Lower lobe of right lung (tissue), 2 donors: ENCODE measurements around the gene AKR1B1. TPM values are rescaled to one million over a fixed set of nuclear protein-coding genes. Genes with fewer than 3 reads are reported as not detected.

ENCODE experiments used
- ATAC-seq, 2 donors: fragments of 200-7000 bp; cut with Tn5 transposase; one replicate each; pipeline ENCODE4 v1.9.1; 2020 to 2022; ENCODE audit warnings: mild to moderate bottlenecking in 2 of 2, moderate library complexity in 2 of 2
- DNase-seq: peaks from one replicate; pipeline ENCODE4 v3.0.0-alpha.2; 2020
- H3K27ac ChIP-seq: fragments of 200-600 bp; one replicate; pipeline ENCODE4 v1.8.0; 2022
- H3K27me3 ChIP-seq: fragments of 200-600 bp; one replicate; pipeline ENCODE4 v1.8.0; 2022; ENCODE audit warnings: low read depth
- H3K36me3 ChIP-seq: fragments of 200-600 bp; one replicate; pipeline ENCODE4 v1.8.0; 2022; ENCODE audit warnings: mild to moderate bottlenecking
- H3K4me1 ChIP-seq: fragments of 200-600 bp; one replicate; pipeline ENCODE4 v1.8.0; 2022
- H3K4me3 ChIP-seq: fragments of 200-600 bp; one replicate; pipeline ENCODE4 v1.8.0; 2022; ENCODE audit warnings: mild to moderate bottlenecking
- H3K9me3 ChIP-seq: fragments of 200-600 bp; one replicate; pipeline ENCODE4 v1.8.0; 2022
- intact Hi-C: fragments of 100-400 bp; cut with DNase I; formaldehyde crosslinking; loops from one replicate; pipeline ENCODE4 v1.11.0; 2022
- total RNA-seq: library from RNA; stranded (reverse); fragmentation: NEBNext Ultra II Directional; extraction: Animal tissue kit (Norgen Biotek cat#: 25700); gene quantifications from one replicate; pipeline ENCODE4 v1.2.1, GENCODE V29; 2021
- TF ChIP-seq, protein P1 (sequence below): fragments of 200-600 bp; IDR thresholded peaks from one replicate; pipeline ENCODE4 v1.8.0; 2022; ENCODE audit warnings: antibody characterized with exemption, mild to moderate bottlenecking
- donor health status: DM: no; HTN: yes; CAD: no; lungs with severe emphysema.

AKR1B1 gene
- total RNA-seq, 1 donor from 2014 or later, result 109 TPM

- Histone ChIP-seq H3K9me3 (no peaks in the 10 kb centered on the region), H3K4me3 (no peak overlapping the region), H3K36me3 (no peaks in the 10 kb centered on the region), H3K27ac (no peak overlapping the region), H3K4me1 (no peaks in the 10 kb centered on the region), H3K27me3 (no peaks in the 10 kb centered on the region)
- DNase-seq, result no peak
- TF ChIP-seq, protein P1, sequence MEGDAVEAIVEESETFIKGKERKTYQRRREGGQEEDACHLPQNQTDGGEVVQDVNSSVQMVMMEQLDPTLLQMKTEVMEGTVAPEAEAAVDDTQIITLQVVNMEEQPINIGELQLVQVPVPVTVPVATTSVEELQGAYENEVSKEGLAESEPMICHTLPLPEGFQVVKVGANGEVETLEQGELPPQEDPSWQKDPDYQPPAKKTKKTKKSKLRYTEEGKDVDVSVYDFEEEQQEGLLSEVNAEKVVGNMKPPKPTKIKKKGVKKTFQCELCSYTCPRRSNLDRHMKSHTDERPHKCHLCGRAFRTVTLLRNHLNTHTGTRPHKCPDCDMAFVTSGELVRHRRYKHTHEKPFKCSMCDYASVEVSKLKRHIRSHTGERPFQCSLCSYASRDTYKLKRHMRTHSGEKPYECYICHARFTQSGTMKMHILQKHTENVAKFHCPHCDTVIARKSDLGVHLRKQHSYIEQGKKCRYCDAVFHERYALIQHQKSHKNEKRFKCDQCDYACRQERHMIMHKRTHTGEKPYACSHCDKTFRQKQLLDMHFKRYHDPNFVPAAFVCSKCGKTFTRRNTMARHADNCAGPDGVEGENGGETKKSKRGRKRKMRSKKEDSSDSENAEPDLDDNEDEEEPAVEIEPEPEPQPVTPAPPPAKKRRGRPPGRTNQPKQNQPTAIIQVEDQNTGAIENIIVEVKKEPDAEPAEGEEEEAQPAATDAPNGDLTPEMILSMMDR, result no peak
- intact Hi-C loops, result no loop called here
- ATAC-seq, result no peak
These were observed 24.0 kb upstream of the AKR1B1 start for GRCh38 chr7:134482858-134483257.

DNA sequence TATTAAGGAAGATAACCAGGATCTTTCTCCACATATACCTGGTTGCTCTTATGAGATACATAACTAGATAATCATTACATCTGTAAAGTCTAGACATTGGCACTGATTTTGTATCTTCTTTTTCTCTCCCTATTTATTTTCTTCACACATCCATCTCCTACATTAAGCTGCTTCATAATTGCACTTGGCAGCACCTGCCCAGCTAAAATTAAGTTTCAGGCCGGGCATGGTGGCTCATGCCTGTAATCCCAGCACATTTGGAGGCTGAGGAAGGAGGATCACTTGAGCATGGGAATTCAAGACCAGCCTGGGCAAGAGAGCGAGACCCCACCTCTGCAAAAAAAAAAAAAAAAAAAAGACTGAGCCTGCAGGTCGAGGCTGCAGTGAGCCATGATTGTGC is 22.3 kb upstream of the AKR1B1 start:
- Histone ChIP-seq H3K4me3 (no peak overlapping the region), H3K9me3 (no peaks in the 10 kb centered on the region), H3K27me3 (no peaks in the 10 kb centered on the region), H3K27ac (no peak overlapping the region), H3K4me1 (no peaks in the 10 kb centered on the region), H3K36me3 (no peaks in the 10 kb centered on the region)
- TF ChIP-seq, protein P1, result no peak
- ATAC-seq, result no peak
- intact Hi-C loops, result no loop called here
- no peak for DNase-seq

DNA sequence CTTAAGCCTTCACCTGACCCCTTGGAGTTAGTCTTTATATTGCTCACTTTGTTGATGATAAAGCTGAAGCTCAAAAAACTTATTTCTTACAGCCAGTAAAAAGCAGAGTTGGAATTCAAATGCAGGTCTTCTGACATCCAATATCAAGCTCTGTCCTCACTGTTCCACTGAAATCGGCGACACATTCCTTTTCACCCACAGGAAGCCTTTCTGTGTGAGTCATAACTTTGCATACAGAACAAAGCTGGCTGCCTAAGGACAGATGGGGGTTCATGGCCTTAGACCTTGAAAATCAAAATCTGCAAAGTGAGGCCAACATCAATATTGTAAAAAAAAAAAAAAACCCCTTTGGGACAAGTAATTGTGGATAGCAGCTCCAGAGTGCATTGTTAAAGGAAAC is 21.8 kb upstream of the AKR1B1 start:
- DNase-seq, result no peak
- TF ChIP-seq, protein P1, result no peak
- Histone ChIP-seq H3K9me3 (no peaks in the 10 kb centered on the region), H3K4me1 (no peaks in the 10 kb centered on the region), H3K36me3 (no peaks in the 10 kb centered on the region), H3K27me3 (no peaks in the 10 kb centered on the region), H3K27ac (no peak overlapping the region), H3K4me3 (no peak overlapping the region)
- ATAC-seq, result peak in 1 of 2 donors; percentile 51
- intact Hi-C loops, result no loop called here

DNA sequence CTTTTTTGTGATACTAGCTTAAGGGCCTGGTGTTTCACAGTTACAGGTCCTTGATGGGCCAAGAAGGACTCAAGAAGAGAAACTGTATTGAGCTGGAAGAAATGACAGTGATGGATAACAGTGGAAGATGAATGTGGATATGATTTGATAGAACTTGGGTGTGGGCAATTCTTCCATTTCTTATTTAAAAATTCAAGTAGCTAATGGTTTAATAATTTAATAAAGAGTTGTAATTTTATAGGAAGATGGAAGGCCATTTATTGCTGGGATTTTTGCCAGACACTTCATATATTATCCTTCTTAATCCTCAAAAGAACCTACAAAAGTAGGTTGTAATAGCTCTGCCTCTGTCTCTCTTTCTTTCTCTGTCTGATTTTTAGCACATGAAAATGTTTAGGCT is 21.3 kb upstream of the AKR1B1 start:
- H3K27ac ChIP-seq, result no peak overlapping the region
- H3K36me3 ChIP-seq, result no peaks in the 10 kb centered on the region
- TF ChIP-seq, protein P1, result no peak
- ATAC-seq (no peak), DNase-seq (no peak)
- intact Hi-C loops, result no loop called here
- no peaks in the 10 kb centered on the region for H3K9me3 ChIP-seq
- H3K4me3 ChIP-seq, result no peak overlapping the region
- no peaks in the 10 kb centered on the region for H3K27me3 ChIP-seq
- no peaks in the 10 kb centered on the region for H3K4me1 ChIP-seq

- intact Hi-C loops, result no loop called here
- H3K4me1 ChIP-seq, result no peaks in the 10 kb centered on the region
- no peaks in the 10 kb centered on the region for H3K9me3 ChIP-seq
- H3K36me3 ChIP-seq, result no peaks in the 10 kb centered on the region
- ATAC-seq (no peak), DNase-seq (no peak)
- no peaks in the 10 kb centered on the region for H3K27me3 ChIP-seq
- no peak overlapping the region for H3K4me3 ChIP-seq
- TF ChIP-seq, protein P1, result no peak
- no peak overlapping the region for H3K27ac ChIP-seq
These were observed 19.8 kb upstream of the AKR1B1 start for GRCh38 chr7:134478707-134479106.

DNA sequence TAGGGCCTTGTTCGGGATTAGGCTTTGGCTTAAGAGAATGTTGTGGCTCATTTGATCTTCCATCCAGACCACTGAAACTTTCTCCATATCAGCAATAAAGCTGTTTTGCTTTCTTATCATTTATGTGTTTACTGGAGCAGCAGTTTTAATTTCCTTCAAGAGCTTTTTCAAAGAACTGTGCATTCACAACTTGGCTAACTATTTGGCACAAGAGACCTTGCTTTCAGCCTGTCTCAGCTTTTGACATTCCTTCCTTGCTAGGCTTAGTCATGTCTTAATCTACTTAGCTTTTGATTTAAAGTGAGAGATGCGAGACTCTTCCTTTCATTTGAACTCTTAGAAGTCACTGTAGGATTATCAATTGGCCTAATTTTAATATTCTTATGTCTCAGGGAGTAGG is 19.1 kb upstream of the AKR1B1 start:
- no peaks in the 10 kb centered on the region for H3K9me3 ChIP-seq
- ATAC-seq (no peak), DNase-seq (no peak)
- no peaks in the 10 kb centered on the region for H3K4me1 ChIP-seq
- no peaks in the 10 kb centered on the region for H3K36me3 ChIP-seq
- H3K27me3 ChIP-seq, result no peaks in the 10 kb centered on the region
- H3K4me3 ChIP-seq, result no peak overlapping the region
- intact Hi-C loops, result no loop called here
- no peak overlapping the region for H3K27ac ChIP-seq
- TF ChIP-seq, protein P1, result no peak
